Measurements from ENCODE around the gene DLST.

- no peak for TF ChIP-seq CTCF (IDR thresholded peaks at IDR 0.05)
- TF ChIP-seq POLR2A (IDR thresholded peaks at IDR 0.05), result no peak
Measured at GRCh38 chr14:74886001-74886400, 4.3 kb downstream of the DLST start.
